GM19452 (cell line): ENCODE results near the gene LYPD1.

ENCODE experiments used
- ATAC-seq: cut with Tn5 transposase; IDR thresholded peaks from one replicate; pipeline ENCODE4 v1.9.1; 2021; ENCODE audit not compliant: unreplicated experiment

LYPD1 gene

GRCh38 chr2:132668987-132669907, 758 bp downstream of the LYPD1 start:
- no peak for ATAC-seq

- no peak for ATAC-seq
Observed at GRCh38 chr2:132668189-132668823, 1.7 kb downstream of the LYPD1 start.

GRCh38 chr2:132667706-132668105, 2.3 kb downstream of the LYPD1 start:
- no peak for ATAC-seq

GRCh38 chr2:132665401-132666140, 4.4 kb downstream of the LYPD1 start:
- ATAC-seq = no peak

- no peak for ATAC-seq
Observed at GRCh38 chr2:132664096-132664495, 5.9 kb downstream of the LYPD1 start.

GRCh38 chr2:132662732-132663131, 7.3 kb downstream of the LYPD1 start:
- ATAC-seq = no peak

- no peak for ATAC-seq
Observed at GRCh38 chr2:132659331-132659730, 10.7 kb downstream of the LYPD1 start.

GRCh38 chr2:132656266-132656975, 13.6 kb downstream of the LYPD1 start:
- ATAC-seq = no peak

GRCh38 chr2:132654968-132655367, 15.0 kb downstream of the LYPD1 start:
- ATAC-seq = no peak

GRCh38 chr2:132654335-132654734, 15.7 kb downstream of the LYPD1 start:
- no peak for ATAC-seq

- ATAC-seq = no peak
Observed at GRCh38 chr2:132652474-132652873, 17.5 kb downstream of the LYPD1 start.

- ATAC-seq = no peak
Observed at GRCh38 chr2:132651115-132652045, 18.6 kb downstream of the LYPD1 start.

- no peak for ATAC-seq
Observed at GRCh38 chr2:132646540-132647108, 23.4 kb downstream of the LYPD1 start.

- no peak for ATAC-seq
Observed at GRCh38 chr2:132645722-132646539, 24.1 kb downstream of the LYPD1 start.

- ATAC-seq = no peak
Observed at GRCh38 chr2:132645176-132645575, 24.8 kb downstream of the LYPD1 start.

GRCh38 chr2:132642415-132642814, 27.6 kb downstream of the LYPD1 start:
- no peak for ATAC-seq

GRCh38 chr2:132641819-132642218, 28.2 kb downstream of the LYPD1 start:
- ATAC-seq = no peak

GRCh38 chr2:132640116-132640515, 29.9 kb downstream of the LYPD1 start:
- ATAC-seq = no peak
